Esophagus squamous epithelium (tissue), 4 donors: Measurements from ENCODE around the gene TPCN2.

Experiments
- CTCF ChIP-seq, 6 experiments: fragments of 450-650 bp in 4 of 6; fragments of 200-600 bp in 2 of 6; sonication (generic) in 2 of 6; IDR thresholded peaks; one replicate each; pipeline ENCODE4 v1.5.1; 2016 to 2019; ENCODE audit warnings: antibody characterized with exemption in 6 of 6, mild to moderate bottlenecking in 4 of 6, moderate library complexity in 4 of 6
- POLR2A ChIP-seq, 4 donors: fragments of 450-650 bp; IDR thresholded peaks; one replicate each; pipeline ENCODE4 v1.6.1; 2017; ENCODE audit warnings: antibody characterized with exemption in 4 of 4, mild to moderate bottlenecking in 4 of 4, moderate library complexity in 3 of 4

- TF ChIP-seq CTCF (IDR thresholded peaks at IDR 0.05) (no peak), POLR2A (IDR thresholded peaks at IDR 0.05) (no peak)
These were observed 39.1 kb upstream of the TPCN2 start for GRCh38 chr11:69009441-69010211.
